ENCODE measurements around the gene STK36. TPM values are rescaled to one million over a fixed set of nuclear protein-coding genes. Genes with fewer than 3 reads are reported as not detected.

Gene STK36
- total RNA-seq, 1 donor from 2014 or later = 16.7 TPM

DNA sequence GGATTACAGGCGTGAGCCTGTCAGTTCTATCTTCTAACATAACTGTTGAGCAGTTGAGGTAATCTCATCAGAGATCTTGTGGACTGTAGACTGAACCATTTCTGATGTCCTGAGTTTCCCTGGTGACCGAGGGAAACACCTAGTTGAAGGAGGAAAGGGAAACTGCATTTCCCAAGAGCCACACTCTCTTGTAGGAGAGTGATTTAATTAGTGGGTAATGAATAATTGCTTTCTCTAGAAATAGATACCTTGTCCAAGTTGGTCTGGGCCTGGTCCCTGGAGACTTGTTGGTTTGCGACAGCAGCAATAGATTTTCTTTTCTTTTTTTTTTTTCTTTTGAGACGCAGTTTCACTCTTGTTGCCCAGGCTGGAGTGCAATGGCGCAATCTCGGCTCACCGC, 46.2 kb downstream of the STK36 start:
- no peak for DNase-seq (ENCODE audit: low spot score in 2 of 2)
- FAIRE-seq = no peak

DNA sequence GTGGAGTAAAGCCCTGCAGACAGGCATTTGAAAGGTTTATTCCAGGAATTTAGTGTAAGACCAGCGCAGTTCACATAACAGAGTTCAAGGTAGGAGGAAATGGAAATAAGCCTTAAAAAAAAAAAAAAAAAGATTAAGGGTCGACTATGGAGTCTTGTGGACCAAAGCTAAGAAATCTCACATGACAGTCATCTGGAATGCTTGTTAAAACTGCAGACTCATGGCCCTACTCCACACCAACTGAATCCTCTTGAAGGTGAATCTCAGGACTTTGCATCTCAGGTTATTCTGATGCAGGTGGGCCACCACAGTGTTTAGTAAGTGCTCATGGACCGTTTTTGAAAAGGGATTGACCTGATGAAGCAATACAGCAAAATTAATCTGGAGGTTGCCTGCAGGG, 47.6 kb downstream of the STK36 start:
- DNase-seq (ENCODE audit: low spot score in 2 of 2) (no peak), FAIRE-seq (no peak)

DNA sequence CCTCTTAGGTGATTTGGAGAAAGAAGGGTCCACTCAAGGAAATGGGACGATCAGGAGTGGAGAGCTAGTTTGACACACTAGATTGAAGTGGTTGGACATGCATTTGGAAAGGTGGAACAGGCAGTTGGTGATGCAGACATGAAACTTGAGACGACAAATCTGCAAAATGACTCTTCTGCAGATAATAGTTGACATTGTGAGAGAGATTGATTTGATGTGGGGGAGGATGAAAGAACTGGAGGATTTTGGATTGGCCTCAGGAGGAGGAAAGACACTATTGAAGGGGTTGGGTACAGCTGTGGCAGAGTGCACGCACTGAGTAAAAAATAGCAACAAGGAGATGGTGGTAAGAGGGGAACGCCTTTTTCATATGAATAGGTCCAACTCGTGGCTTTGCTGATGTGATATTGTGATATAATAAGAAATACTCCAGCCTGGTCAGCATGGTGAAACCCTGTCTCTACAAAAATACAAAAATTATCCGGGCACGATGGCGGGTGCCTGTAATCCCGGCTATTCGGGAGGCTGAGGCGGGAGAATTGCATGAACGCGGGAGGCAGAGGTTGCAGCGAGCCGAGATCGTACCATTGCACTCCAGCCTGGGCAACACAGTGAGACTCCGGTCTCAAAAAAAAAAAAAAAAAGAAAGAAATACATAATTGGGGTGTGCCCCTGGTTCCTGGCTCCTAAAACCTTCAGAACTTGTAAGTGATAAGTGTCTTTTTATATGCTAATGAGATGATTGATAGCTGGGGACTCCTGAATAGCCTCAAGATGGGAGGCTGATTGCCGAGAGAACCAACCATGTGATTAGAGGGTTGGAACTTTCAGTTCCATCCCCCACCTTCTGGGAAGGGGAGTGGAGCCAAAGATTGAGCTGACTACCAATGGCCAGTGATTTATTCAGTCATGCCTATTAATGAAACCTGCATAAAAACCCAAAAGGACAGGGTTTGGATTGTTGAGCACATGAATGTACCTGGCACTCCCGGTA, 48.5 kb downstream of the STK36 start:
- FAIRE-seq = no peak

DNA sequence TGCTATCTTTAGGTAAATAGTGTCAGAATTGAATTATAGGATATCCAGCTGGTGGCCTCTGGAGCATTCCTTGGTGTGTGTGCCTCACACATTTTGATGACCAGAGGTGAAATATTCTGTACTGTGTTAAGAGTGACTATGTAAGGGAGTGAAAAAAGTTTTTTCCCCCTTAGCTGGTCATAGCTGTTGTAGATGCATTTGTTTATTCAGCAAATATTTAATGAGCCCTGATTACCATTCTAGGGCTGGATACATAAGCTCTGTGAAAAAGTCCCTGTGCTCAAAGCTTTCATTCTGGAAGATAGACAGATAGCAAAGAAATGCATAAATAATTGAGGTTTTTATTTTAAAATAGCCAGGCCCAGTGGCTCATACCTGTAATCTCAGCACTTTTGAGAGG, 49.6 kb downstream of the STK36 start:
- DNase-seq (ENCODE audit: low spot score in 2 of 2) = no peak
- FAIRE-seq = no peak

More for the DNA sequence above, 48.5 kb downstream of the STK36 start:
- no peak for DNase-seq (ENCODE audit: low spot score in 2 of 2)

DNA sequence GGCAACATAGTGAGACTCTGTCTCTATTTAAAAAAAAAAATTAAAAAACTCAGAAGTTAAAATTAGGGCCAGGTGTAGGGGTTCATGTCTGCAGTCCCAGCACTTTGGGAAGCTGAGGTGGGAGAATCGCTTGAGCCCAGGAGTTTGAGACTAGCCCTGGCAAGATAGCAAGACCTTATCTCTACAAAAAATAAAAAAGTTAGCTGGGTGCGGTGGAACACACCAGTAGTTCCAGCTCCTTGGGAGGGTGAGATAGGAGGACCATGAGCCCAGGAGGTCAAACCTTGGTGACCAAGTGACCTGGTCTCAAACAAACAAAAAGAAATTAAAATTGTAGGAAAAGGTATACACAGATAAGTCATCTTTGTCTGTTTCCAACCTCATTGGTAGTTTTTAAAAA, 50.0 kb downstream of the STK36 start:
- FAIRE-seq = no peak
- no peak for DNase-seq (ENCODE audit: low spot score in 2 of 2)

DNA sequence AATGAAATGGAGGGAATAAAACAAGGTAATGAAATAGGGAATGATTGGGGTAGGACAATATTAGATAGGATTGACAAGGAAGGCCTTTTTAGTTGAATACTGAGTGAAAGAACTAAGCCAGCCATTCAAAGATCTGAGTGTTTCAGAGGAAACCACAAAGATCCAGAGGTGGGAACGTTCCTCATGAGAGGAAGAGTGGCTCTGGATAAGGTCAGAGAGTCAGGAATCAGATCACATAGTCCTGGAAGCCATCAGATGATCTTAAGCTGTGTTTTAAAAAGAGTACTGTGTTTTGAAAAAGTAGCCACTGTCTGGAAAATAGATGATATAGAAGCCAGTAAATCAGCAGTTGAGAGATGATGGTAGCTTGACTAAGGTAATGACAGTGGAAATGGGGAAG, 50.5 kb downstream of the STK36 start:
- FAIRE-seq = no peak

DNA sequence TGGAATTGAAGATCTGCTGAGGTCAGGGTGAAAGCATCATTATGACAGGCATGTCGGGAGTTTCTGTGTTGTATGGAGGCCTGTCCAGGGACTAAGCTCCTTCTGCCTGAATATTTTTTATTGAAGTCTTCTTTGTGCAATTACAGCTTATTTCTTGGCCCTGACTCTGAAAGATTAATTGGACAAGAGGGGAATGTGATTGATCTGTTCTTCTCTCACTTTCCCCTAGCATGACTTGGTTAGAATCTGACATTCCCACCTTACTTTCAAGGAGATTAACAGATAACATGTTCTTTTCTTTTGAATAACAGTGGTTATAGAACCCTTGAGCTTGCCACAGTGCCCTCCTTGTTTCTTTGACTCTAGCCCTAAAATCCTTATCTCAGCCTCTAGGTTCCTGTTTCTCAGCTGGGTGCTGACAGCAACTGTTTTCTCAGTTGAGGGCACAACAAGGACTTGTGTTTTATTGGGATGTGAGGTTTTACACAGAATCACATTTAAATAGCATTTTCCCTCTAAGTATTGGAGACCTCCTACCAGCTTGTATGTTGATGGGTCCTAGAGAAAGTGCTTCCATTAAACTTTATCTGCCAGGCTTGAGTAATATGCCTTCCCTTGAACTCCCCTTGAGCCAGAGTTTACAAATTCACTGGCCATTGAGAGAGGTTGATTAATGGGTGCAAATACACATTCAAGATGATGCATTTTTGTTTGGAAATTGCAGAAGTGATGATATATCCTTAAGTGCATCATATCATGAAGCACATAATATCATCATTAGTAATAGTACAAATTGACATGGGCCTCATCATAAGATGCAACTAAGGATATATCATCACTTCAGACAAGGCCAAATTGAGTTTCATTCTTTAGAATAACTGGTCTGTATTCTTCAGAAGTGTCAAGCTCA, 51.2 kb downstream of the STK36 start:
- no peak for DNase-seq (ENCODE audit: low spot score in 2 of 2)
- FAIRE-seq = no peak

More for the DNA sequence above, 50.5 kb downstream of the STK36 start:
- DNase-seq (ENCODE audit: low spot score in 2 of 2) = no peak

DNA sequence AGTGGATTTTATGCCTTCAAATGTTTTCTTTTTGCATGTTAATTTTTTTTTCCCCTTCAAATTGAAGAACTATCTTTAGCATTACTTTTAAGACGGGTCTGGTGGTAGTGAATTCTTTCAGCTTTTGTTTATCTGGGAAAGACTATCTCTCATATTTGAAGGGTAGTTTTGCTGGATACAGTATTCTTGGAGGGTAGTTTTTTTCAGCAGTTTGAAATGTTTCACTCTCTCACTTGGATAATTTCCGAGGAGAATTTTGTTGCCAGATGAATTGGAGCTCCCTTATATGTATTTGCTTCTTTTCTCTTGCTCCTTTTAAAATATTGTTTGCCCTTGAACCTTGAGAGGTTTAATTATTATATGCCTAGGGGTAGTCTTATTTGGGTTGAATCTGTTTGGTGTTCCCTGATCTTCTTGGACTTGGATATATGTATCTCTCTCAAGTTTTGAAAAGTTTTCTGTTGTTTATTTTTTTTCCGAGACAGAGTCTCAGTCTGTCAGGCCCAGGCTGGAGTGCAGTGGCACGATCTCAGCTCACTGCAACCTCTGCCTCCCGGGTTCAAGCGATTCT, 54.2 kb downstream of the STK36 start:
- FAIRE-seq (no peak), DNase-seq (ENCODE audit: low spot score in 2 of 2) (no peak)

DNA sequence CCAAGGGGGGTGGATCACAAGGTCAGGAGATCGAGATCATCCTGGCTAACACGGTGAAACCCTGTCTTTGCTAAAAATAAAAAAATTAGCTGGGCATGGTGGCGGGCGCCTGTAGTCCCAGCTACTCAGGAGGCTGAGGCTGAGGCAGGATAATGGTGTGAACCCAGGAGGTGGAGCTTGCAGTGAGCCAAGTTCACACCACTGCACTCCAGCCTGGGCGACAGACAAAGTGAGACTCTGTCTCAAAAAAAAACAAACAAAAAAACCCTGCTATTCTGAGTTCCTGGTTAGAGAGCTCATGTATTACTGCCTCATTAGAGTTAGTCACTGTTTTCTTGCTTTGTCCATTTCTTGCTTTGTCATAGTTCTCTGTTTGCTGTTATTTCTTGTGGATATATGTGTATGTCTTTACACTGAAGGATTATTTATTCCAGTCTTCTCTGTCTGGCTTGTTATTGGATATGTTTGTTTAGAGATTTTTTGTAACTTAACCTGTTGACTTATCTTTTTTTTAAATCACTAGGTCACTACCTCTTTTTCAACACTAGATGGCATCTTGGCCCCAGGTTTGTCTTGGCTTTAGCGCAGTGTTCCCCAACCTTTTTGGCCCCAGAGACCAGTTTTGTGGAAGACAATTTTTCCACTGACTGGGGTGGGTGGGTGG, 55.7 kb downstream of the STK36 start:
- DNase-seq (ENCODE audit: low spot score in 2 of 2) (no peak), FAIRE-seq (no peak)

DNA sequence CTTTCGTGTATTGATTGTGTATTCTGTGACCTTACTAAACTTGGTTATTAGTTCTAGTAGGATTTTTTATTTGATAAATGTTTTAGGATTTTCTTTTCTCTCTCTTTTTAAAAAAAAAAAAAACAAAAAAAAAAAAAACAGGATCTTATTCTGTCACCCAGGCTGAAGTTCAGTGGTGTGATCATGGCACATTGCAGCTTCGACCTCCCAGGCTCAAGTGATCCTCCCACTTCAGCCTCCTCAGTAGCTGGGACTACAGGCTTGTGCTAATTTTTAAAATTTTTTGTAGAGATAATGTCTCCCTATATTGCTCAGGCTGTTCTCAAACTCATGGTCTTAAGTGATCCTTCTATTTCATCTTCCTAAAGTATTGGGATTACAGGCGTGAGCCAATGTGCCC, 57.8 kb downstream of the STK36 start:
- FAIRE-seq (no peak), DNase-seq (ENCODE audit: low spot score in 2 of 2) (no peak)

DNA sequence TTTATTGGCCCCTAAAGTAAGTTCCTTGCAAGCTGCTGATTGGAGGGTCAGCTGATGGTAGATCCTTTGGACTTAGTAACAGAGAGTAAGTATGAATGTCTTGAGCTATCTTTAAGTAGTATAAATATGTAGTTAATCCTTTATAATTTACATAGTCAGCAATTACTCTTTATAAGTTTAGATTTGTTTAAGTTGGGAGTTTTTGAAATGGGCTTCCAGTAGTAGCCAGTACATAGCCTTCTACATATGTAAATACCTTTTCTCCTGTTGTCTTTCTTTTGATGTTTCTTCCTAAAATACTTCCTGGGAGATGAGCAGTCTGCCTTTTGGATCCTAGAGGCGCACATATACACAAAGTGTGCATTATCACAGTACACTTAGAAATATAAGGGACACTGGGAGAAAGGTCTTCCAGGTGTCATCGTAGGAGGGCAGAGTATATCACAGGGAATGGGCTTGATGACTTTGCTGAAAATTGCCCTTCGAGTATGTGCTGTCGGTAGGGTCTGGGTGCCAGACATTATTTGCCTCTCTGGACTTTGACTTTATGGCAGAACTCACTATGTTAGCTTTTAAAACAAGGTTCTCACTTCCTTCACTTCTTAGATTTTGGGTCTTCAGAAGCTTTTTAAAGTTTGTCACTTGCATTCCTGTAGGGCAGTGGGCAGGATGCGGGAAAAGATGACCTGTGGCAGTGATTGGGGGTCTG, 60.3 kb downstream of the STK36 start:
- FAIRE-seq = no peak

DNA sequence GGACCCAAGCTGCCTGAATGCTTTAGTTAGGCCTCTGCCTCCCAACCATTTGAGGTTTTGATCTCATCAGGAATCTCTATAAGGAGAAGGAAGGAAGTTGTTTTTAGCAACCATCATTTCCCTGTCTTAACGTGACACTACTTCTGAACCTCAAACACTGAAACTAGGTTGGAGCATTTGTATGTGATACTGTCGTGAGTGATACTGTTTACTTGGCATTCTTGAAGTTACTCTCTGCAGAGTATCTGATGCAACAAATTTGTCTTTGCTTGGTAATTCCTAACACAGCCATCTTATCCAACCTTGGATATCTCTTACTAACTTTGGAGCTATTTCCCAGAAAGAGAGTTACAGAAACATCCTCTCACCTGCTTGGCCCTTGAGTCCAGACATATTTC, 60.9 kb downstream of the STK36 start:
- FAIRE-seq (no peak), DNase-seq (ENCODE audit: low spot score in 2 of 2) (no peak)

More for the DNA sequence above, 60.3 kb downstream of the STK36 start:
- no peak for DNase-seq (ENCODE audit: low spot score in 2 of 2)

DNA sequence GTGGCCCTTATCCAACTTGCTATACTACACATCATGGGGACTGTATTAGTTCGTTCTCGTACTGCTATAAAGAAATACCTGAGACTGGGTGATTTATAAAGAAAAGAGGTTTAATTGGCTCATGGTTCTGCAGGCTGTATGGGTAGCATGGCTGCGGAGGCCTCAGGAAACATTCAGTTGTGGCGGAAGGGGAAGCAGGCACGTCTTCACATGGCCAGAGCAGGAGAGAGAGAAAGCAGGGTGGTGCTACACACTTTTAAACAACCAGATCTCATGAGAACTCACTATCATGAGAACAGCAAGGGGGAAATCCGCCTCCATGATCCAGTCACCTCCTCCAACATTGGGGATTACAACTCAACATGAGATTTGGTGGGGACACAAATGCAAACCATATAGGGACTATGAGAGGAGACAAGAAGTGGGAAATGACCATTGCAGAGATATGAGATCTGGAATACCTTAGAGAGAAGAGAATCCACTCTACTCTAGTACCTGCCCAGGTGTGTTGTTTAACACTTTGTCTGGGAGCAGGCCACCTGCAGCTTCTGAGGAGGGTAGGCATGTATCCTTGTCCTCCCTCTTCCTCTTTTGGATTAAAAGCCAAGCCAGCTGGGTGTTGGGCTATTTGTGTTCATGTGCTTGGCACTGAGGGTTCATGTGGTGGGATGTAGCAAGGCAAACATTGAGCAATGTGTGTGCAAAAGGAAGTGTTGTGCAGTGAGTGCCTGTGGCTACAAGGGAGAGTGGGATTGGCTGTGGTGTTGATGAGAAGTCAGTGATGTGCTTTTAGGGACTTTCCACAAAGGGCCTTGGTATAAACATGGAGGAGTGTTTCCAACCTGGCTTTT, 61.5 kb downstream of the STK36 start:
- DNase-seq (ENCODE audit: low spot score in 2 of 2) (no peak), FAIRE-seq (no peak)

DNA sequence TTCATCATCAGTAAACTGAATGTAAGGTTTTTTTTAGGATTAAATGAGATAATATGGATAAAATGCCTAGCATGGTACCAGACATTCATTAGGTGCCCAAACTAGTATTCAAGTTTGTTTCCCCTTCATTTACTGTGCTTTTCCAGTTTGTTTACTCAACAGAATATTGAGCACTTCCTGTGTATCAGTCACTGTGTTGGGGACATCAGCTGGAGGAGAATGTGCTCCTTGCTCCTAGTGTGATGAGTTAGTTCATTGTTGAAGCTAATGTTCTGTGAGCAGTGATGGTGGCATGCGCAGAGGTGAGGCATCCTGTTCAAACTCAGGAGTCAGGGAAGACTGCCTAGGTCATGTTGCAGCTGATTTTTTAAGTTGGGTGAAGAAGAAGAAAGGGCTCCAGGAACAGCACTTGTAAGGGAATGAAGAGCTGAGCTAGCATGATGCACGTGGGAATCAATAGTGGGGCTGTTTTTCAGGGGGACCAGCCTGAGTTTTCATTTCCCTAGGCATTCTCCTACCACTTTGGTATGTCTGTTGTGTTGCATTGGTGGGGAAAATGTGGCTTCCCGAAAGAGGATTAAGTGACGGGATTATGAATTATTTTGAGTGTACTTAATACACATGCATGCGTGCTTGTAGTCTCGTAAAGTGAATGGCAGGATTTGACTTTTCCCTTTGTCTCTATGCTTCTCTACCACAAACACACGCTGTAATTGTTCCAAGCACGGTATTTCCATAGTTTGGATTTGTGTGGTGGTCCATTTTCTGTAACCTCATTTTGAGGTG, 62.5 kb downstream of the STK36 start:
- DNase-seq (ENCODE audit: low spot score in 2 of 2) = no peak
- FAIRE-seq = no peak

DNA sequence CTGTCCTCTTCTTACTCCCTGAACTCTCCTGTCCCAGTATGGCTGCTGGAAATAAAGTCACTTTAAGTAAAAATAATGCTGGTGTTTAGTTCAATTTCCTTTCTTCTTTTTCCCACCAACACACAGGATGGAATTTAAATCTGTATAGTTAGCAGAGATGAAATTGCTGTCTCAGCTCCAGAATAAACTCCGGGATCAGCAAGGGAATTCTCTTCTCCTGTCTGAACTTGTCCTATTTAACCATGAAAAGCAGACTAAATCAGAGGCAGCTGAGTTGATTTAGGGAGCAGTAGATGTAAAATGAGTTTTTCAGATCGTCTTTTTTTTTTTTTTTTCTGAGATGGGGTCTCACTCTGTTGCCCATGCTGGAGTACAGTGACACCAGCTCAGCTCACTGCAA, 64.6 kb downstream of the STK36 start:
- no peak for DNase-seq (ENCODE audit: low spot score in 2 of 2)
- FAIRE-seq = no peak

DNA sequence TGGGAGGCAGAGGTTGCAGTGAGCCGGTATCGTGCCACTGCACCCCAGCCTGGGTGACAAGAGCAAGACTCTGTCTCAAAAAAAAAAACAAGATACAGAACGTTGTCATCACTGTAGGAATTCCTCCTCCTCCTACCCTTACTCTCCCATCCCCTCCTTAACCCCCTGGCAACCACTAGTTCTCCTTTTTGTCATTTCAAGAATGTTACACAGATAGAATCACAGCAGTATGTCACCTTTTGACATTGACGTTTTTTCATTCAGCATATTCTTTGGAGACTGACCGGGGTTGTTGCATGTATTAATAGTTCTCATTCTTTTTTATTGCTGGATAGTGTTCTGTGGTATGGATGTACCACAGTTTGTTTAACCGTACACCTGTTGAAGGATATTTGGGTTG, 71.2 kb downstream of the STK36 start:
- FAIRE-seq = no peak
- DNase-seq (ENCODE audit: low spot score in 2 of 2) = no peak

DNA sequence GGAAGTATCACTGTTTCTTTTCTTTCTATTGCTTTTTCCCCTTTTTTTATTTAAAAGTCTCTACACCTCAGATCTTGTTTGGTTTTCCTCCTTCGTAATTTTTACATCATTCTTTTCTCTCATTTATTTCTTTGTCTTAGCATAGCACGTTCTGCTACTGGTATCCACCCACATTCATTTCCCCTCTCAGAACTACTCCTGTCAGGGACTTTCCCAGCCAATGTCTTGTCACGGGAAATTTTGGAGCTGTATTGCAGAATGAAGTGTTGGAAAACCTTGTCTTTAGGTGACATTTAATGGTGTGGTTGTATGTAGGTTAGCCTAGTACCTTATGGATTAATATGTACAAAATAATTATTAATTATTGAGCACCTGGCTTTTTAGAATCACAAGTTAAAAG, 72.7 kb downstream of the STK36 start:
- FAIRE-seq (no peak), DNase-seq (ENCODE audit: low spot score in 2 of 2) (no peak)

DNA sequence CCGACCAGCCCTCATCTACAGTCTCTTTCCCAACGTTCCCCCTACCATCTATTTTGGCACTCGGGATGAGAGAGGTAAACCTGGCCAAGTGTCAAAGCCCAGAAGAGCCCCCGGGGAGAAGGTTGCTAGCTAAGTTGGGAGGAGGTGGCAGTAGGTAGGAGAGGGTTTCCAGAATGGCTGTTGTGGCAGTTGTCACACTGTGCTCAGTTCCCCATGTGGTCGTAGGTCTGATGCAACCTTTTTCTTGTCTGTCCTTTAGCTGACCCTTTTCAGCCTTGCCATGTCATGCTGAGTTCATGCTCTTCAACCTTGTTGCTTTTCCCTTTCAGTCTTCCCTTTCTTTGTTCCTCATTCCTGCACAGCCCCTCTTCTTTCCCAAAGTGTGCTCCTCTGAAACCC, 73.3 kb downstream of the STK36 start:
- DNase-seq (ENCODE audit: low spot score in 2 of 2) = peak in 1 of 2 donors; percentile 7
- no peak for FAIRE-seq

Measured in frontal cortex (tissue), 4 donors.